Panc1 (cell line): ENCODE results near the gene ATP6V1C2. TPM values are rescaled to one million over a fixed set of nuclear protein-coding genes. Genes with fewer than 3 reads are reported as not detected.

ENCODE experiments used
- ATAC-seq: fragments of 200-7000 bp; cut with Tn5 transposase; 2 replicates; pipeline ENCODE4 v1.9.1; 2020; ENCODE audit warnings: mild to moderate bottlenecking, moderate library complexity
- BruUV-seq: library from RNA; stranded (reverse); fragments of 400-500 nt; replicated peaks from 2 replicates; lab custom pipeline; 2021; lab: Mats Ljungman, UMichigan
- CTCF ChIA-PET: fragments of 300-600 bp; sonication (Branson Sonifier 250); formaldehyde crosslinking; loops from one replicate; lab custom pipeline; 2022; ENCODE audit warnings: antibody characterized with exemption; lab: Charles Lee
- POLR2A ChIA-PET: fragments of 300-600 bp; sonication (Branson Sonifier 250); formaldehyde crosslinking; loops from one replicate; lab custom pipeline; 2022; ENCODE audit warnings: antibody characterized with exemption; lab: Charles Lee
- DNase-seq: peaks from one replicate; pipeline ENCODE4 v3.0.0-alpha.2; 2010; ENCODE audit warnings: low read depth, low spot score
- H3K27ac ChIP-seq: 2 replicates; pipeline ENCODE4 v1.5.1; 2011; ENCODE audit warnings: mild to moderate bottlenecking, low read length, inconsistent platforms
- H3K27me3 ChIP-seq: fragments of 200-500 bp; sonication (Bioruptor generic); 2 replicates; pipeline ENCODE4 v1.6.0; 2014; ENCODE audit warnings: low read length, inconsistent platforms; ENCODE audit not compliant: control insufficient read depth, insufficient read depth
- H3K36me3 ChIP-seq: fragments of 200-500 bp; sonication (Bioruptor generic); 2 replicates; pipeline ENCODE4 v1.5.1; 2014; ENCODE audit warnings: inconsistent platforms, mild to moderate bottlenecking, low read length, moderate library complexity; ENCODE audit not compliant: control insufficient read depth, insufficient read depth
- H3K4me1 ChIP-seq: 2 replicates; pipeline ENCODE4 v1.5.1; 2011; ENCODE audit warnings: inconsistent platforms, mild to moderate bottlenecking, low read length, moderate library complexity; ENCODE audit not compliant: control insufficient read depth, insufficient read depth
- H3K4me3 ChIP-seq, 2 experiments: 2 replicates each; pipeline ENCODE4 v1.5.1; 2011 to 2012; ENCODE audit warnings: low read depth in 2 of 2, low read length in 2 of 2, mild to moderate bottlenecking in 2 of 2, inconsistent platforms in 1 of 2, moderate library complexity in 1 of 2
- H3K9me3 ChIP-seq: fragments of 200-500 bp; sonication (Bioruptor generic); 2 replicates; pipeline ENCODE4 v1.5.1; 2014; ENCODE audit warnings: low read depth, mild to moderate bottlenecking, inconsistent platforms, low read length, moderate library complexity; ENCODE audit not compliant: control insufficient read depth, insufficient read depth
- CTCF ChIP-seq: fragments of 450-650 bp; IDR thresholded peaks from 2 replicates; pipeline ENCODE4 v1.5.1; 2017; ENCODE audit warnings: mild to moderate bottlenecking
- POLR2AphosphoS5 ChIP-seq: IDR thresholded peaks from 2 replicates; pipeline ENCODE4 v1.6.1; 2012; ENCODE audit warnings: mild to moderate bottlenecking, low read depth, low read length, moderate library complexity
- REST ChIP-seq, 2 experiments: IDR thresholded peaks; 2 replicates each; pipeline ENCODE4 v1.6.1; 2011 to 2012; ENCODE audit warnings: low read depth in 2 of 2, control low read depth in 1 of 2, low read length in 1 of 2, mild to moderate bottlenecking in 1 of 2, moderate library complexity in 1 of 2; ENCODE audit not compliant: insufficient read depth in 1 of 2
- SIN3A ChIP-seq: IDR thresholded peaks from 2 replicates; pipeline ENCODE4 v1.6.1; 2012; ENCODE audit warnings: low read depth, mild to moderate bottlenecking, low read length, moderate library complexity, borderline replicate concordance; ENCODE audit not compliant: insufficient read depth
- TCF7L2 ChIP-seq: IDR thresholded peaks from 2 replicates; pipeline ENCODE4 v1.6.1; 2011; ENCODE audit warnings: mild to moderate bottlenecking, low read depth, low read length, inconsistent platforms
- in situ Hi-C: cut with HindIII; loops from 2 replicates; pipeline ENCODE4 v1.10.0; 2016; ENCODE audit warnings: low sequenced_read_pairs, low pct_unique_long_range_greater_than_20kb
- intact Hi-C: fragments of 100-400 bp; cut with micrococcal nuclease; formaldehyde crosslinking; loops from one replicate; pipeline ENCODE4 v1.10.0; 2022; ENCODE audit not compliant: unreplicated experiment
- total RNA-seq: library from RNA; stranded (reverse); gene quantifications from one replicate; pipeline ENCODE4 v1.2.1, GENCODE V29; 2021; ENCODE audit not compliant: unreplicated experiment

The ATP6V1C2 gene
- total RNA-seq, 1 experiment from 2014 or later, result 0.54 TPM

- peaks cover 21% of the 10 kb centered on the region for H3K36me3 ChIP-seq
- DNase-seq, result no peak
- in situ Hi-C loops (no loop called here), intact Hi-C loops (no loop called here)
- H3K4me1 ChIP-seq, result no peaks in the 10 kb centered on the region
- POLR2A ChIA-PET, result no interaction called here
- ATAC-seq, result no peak
- no peak overlapping the region for H3K27ac ChIP-seq
- no TSS peak for BruUV-seq
- CTCF ChIA-PET, result no interaction called here
- TF ChIP-seq SIN3A, result no peak
- TF ChIP-seq CTCF, result no peak
- H3K9me3 ChIP-seq, result no peaks in the 10 kb centered on the region
- H3K27me3 ChIP-seq, result no peaks in the 10 kb centered on the region
- H3K4me3 ChIP-seq, result no peak overlapping the region
Measured at GRCh38 chr2:10680957-10681356, 40.5 kb upstream of the ATP6V1C2 start.

- Histone ChIP-seq H3K27ac (no peak overlapping the region), H3K4me3 (no peak overlapping the region), H3K36me3 (peaks cover 11% of the 10 kb centered on the region), H3K27me3 (no peaks in the 10 kb centered on the region), H3K9me3 (no peaks in the 10 kb centered on the region), H3K4me1 (peaks cover 5% of the 10 kb centered on the region; the same call in 1 of the 2 replicates)
- DNase-seq (no peak), ATAC-seq (no peak)
- POLR2A ChIA-PET, result no interaction called here
- intact Hi-C loops, result no loop called here
- no TSS peak for BruUV-seq
- TF ChIP-seq CTCF, result no peak
- no peak for TF ChIP-seq POLR2AphosphoS5
- TF ChIP-seq TCF7L2, result no peak
- TF ChIP-seq SIN3A, result no peak
- TF ChIP-seq REST (IDR thresholded peaks at IDR 0.05; ENCODE audit: insufficient read depth in 1 of 2, low read depth in 2 of 2, low read length in 1 of 2), result no peak
- CTCF ChIA-PET, result no interaction called here
- in situ Hi-C loops, result no loop called here
Measured at GRCh38 chr2:10686176-10686730, 35.2 kb upstream of the ATP6V1C2 start.
